ENCODE measurements around the gene ARMC7.
"Not testable (repeated sequence)": the region's sequence is repeated elsewhere in the genome, so short reads cannot be mapped to it uniquely, and the experiment has no call there.

- not testable (repeated sequence) for TF ChIP-seq POLR2AphosphoS5, POLR2A, TAF1, SPI1 (IDR thresholded peaks at IDR 0.05; ENCODE audit: low read depth, low read length)
Observed at GRCh38 chr17:75133607-75134347, 24.0 kb downstream of the ARMC7 start.
